Measurements from ENCODE around the gene JAKMIP2.

JAKMIP2 gene

GRCh38 chr5:147697380-147697779 is 85.1 kb downstream of the JAKMIP2 start:
- no peak for DNase-seq (ENCODE audit: low spot score)

- DNase-seq (ENCODE audit: low spot score) = no peak
These were observed 87.8 kb downstream of the JAKMIP2 start for GRCh38 chr5:147694772-147695171.

GRCh38 chr5:147693233-147693632 is 89.3 kb downstream of the JAKMIP2 start:
- no peak for DNase-seq (ENCODE audit: low spot score)

- DNase-seq (ENCODE audit: low spot score) = no peak
These were observed 91.4 kb downstream of the JAKMIP2 start for GRCh38 chr5:147691130-147691529.

- no peak for DNase-seq (ENCODE audit: low spot score)
These were observed 91.9 kb downstream of the JAKMIP2 start for GRCh38 chr5:147690595-147690994.

GRCh38 chr5:147689426-147689825 is 93.1 kb downstream of the JAKMIP2 start:
- DNase-seq (ENCODE audit: low spot score) = no peak

GRCh38 chr5:147688656-147689356 is 93.7 kb downstream of the JAKMIP2 start:
- DNase-seq (ENCODE audit: low spot score) = no peak

- no peak for DNase-seq (ENCODE audit: low spot score)
These were observed 95.4 kb downstream of the JAKMIP2 start for GRCh38 chr5:147687118-147687517.

GRCh38 chr5:147686421-147686820 is 96.1 kb downstream of the JAKMIP2 start:
- DNase-seq (ENCODE audit: low spot score) = no peak

GRCh38 chr5:147685993-147686392 is 96.5 kb downstream of the JAKMIP2 start:
- no peak for DNase-seq (ENCODE audit: low spot score)

GRCh38 chr5:147675168-147675567 is 107.4 kb downstream of the JAKMIP2 start:
- no peak for DNase-seq (ENCODE audit: low spot score)

GRCh38 chr5:147674411-147674810 is 108.1 kb downstream of the JAKMIP2 start:
- DNase-seq (ENCODE audit: low spot score) = no peak

GRCh38 chr5:147673791-147674190 is 108.7 kb downstream of the JAKMIP2 start:
- DNase-seq (ENCODE audit: low spot score) = no peak

GRCh38 chr5:147673266-147673665 is 109.3 kb downstream of the JAKMIP2 start:
- no peak for DNase-seq (ENCODE audit: low spot score)

- no peak for DNase-seq (ENCODE audit: low spot score)
These were observed 111.2 kb downstream of the JAKMIP2 start for GRCh38 chr5:147671365-147671764.

- no peak for DNase-seq (ENCODE audit: low spot score)
These were observed 111.7 kb downstream of the JAKMIP2 start for GRCh38 chr5:147670815-147671214.

- DNase-seq (ENCODE audit: low spot score) = no peak
These were observed 113.2 kb downstream of the JAKMIP2 start for GRCh38 chr5:147669169-147669869.

- DNase-seq (ENCODE audit: low spot score) = no peak
These were observed 114.1 kb downstream of the JAKMIP2 start for GRCh38 chr5:147668385-147668784.

GRCh38 chr5:147667363-147667762 is 115.2 kb downstream of the JAKMIP2 start:
- DNase-seq (ENCODE audit: low spot score) = no peak

- DNase-seq (ENCODE audit: low spot score) = no peak
These were observed 116.1 kb downstream of the JAKMIP2 start for GRCh38 chr5:147666419-147666818.

GRCh38 chr5:147661541-147661940 is 121.0 kb downstream of the JAKMIP2 start:
- DNase-seq (ENCODE audit: low spot score) = no peak

- no peak for DNase-seq (ENCODE audit: low spot score)
These were observed 123.2 kb downstream of the JAKMIP2 start for GRCh38 chr5:147659166-147659929.

All from AG08395 (cell line).